SK-N-MC (cell line): ENCODE data around the gene CHD9.
"Not testable (repeated sequence)": the region's sequence is repeated elsewhere in the genome, so short reads cannot be mapped to it uniquely, and the experiment has no call there.

ENCODE experiments used
- DNase-seq: peaks from one replicate; pipeline ENCODE4 v3.0.0-alpha.2; 2011; ENCODE audit warnings: low read depth, low spot score
- H3K27ac ChIP-seq: fragments of 200-600 bp; sonication (generic); 2 replicates; pipeline ENCODE4 v1.5.1; 2016; ENCODE audit warnings: mixed run types
- H3K36me3 ChIP-seq: fragments of 200-600 bp; sonication (generic); 2 replicates; pipeline ENCODE4 v1.6.1; 2017; ENCODE audit warnings: antibody characterized with exemption, low read length, mixed read lengths; ENCODE audit not compliant: insufficient read depth
- H3K4me3 ChIP-seq: fragments of 200-600 bp; sonication (generic); 2 replicates; pipeline ENCODE4 v1.5.1; 2016
- H3K9ac ChIP-seq: fragments of 200-600 bp; sonication (generic); 2 replicates; pipeline ENCODE4 v1.8.0; 2017; ENCODE audit warnings: mixed run types, mixed read lengths; ENCODE audit not compliant: insufficient read length
- H3K9me3 ChIP-seq: fragments of 200-600 bp; sonication (generic); 2 replicates; pipeline ENCODE4 v1.6.1; 2017; ENCODE audit warnings: low read depth, mild to moderate bottlenecking, antibody characterized with exemption, low read length, moderate library complexity, mixed read lengths
- EZH2 ChIP-seq: fragments of 200-600 bp; sonication (generic); IDR thresholded peaks from one replicate; pipeline ENCODE4 v1.6.1; 2017; ENCODE audit warnings: antibody characterized with exemption
- FOXP2 ChIP-seq: optimal IDR thresholded peaks from 2 replicates; pipeline ENCODE3; 2011; ENCODE audit warnings: mild to moderate bottlenecking, moderate library complexity; ENCODE audit not compliant: insufficient read depth; ENCODE audit errors: extremely low read length, control extremely low read depth
- POLR2AphosphoS5 ChIP-seq: IDR thresholded peaks from 2 replicates; pipeline ENCODE4 v1.6.1; 2012; ENCODE audit warnings: mild to moderate bottlenecking, low read depth, low read length, borderline replicate concordance

The CHD9 gene

DNA sequence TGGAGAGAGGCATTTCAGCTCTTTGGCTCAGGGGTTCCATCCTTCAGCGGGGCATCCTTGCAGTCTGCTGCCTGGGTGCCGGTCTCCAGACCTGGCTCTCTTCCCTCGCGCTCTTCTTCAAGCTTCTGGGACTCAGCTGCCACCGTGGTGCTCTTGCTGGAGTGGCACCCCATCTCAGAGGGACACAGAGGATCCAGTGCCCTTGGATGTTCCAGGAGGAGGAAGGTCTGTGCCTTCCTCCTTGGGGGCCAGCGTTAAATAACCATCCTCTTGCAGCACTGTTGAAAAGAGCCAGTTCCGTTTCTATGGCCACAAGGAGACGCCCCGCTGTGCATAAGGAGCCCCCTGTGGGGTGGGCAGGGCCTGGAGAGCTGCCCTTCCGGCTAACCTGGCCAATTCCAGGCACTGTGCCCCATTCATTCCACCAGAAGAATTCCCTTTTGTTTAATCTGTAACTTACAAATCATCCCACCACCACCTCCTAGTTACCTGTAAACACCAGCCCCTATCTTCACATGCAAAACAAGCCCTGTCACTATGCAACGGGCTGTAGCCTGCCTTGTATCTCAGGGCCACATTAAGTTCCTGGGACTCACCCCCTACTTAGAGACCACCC is 10.7 kb upstream of the CHD9 start:
- Histone ChIP-seq H3K27ac (no peak overlapping the region), H3K36me3 (no peaks in the 10 kb centered on the region), H3K9ac (no peak overlapping the region), H3K9me3 (no peaks in the 10 kb centered on the region), H3K4me3 (no peak overlapping the region)
- DNase-seq: no peak
- TF ChIP-seq POLR2AphosphoS5 (no peak), FOXP2 (no peak), EZH2 (no peak)

DNA sequence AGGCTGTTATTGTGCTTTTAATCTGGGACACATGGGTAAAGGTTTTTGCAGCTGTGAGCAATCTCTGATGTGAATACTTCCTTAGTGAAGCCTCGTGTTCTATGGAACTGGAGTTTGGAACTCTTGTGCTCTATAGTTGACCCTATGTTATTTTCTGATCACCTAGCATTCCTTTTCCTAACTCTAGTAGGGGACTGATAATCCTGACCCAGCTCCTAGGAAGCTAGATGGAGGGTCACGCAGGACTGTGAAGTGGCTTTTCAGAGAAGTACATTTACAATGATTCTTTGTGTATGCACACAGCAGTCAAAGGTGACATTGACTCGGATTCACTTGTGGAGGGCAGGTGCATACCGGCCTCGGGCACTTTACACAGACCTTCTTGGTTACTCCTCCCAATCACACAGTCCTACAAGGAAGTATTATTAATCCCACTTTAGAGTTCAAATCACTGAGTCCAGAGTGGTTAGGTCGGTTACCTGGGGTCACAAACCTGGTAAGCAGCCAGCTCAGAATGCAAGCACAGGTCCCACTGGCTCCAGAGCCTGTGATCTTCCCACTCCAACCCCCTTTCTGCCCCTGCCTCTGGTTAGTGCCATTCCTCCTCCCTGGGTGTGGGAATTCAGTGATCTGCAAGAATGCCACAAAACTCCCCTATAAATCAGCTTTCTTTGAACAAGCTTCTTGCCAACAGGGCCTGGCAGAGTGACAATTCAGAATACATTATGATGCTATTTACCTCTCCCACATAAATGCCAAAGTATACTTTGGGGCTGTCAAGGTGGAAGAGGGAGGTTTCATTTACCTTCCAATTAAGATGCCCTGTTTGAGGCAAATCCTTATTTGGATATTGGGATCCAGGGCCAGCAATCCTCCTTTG is 9.2 kb upstream of the CHD9 start:
- no peak for DNase-seq
- Histone ChIP-seq H3K27ac (no peak overlapping the region), H3K9ac (no peak overlapping the region), H3K9me3 (no peaks in the 10 kb centered on the region), H3K36me3 (no peaks in the 10 kb centered on the region), H3K4me3 (no peak overlapping the region)
- TF ChIP-seq POLR2AphosphoS5: no peak
- TF ChIP-seq FOXP2: no peak
- TF ChIP-seq EZH2: no peak

DNA sequence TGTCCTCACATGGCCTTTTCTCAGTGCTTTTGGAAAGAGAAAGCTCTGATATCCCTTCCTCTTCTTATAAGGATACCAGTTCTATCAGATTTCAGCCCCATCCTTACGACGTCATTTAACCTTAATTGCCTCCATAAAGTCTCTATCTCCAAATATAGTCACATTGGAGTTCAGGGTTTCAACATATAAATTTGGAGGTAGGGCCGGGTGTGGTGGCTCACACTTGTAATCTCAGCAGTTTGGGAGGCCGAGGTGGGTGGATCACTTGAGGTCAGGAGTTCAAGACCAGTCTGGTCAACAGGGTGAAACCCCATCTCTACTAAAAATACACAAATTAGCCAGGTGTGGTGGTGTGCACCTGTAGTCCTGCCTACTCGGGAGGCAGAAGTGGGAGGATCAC is 7.3 kb upstream of the CHD9 start:
- H3K9ac ChIP-seq, H3K36me3 ChIP-seq, H3K27ac ChIP-seq, H3K4me3 ChIP-seq, H3K9me3 ChIP-seq, DNase-seq: not testable (repeated sequence)

DNA sequence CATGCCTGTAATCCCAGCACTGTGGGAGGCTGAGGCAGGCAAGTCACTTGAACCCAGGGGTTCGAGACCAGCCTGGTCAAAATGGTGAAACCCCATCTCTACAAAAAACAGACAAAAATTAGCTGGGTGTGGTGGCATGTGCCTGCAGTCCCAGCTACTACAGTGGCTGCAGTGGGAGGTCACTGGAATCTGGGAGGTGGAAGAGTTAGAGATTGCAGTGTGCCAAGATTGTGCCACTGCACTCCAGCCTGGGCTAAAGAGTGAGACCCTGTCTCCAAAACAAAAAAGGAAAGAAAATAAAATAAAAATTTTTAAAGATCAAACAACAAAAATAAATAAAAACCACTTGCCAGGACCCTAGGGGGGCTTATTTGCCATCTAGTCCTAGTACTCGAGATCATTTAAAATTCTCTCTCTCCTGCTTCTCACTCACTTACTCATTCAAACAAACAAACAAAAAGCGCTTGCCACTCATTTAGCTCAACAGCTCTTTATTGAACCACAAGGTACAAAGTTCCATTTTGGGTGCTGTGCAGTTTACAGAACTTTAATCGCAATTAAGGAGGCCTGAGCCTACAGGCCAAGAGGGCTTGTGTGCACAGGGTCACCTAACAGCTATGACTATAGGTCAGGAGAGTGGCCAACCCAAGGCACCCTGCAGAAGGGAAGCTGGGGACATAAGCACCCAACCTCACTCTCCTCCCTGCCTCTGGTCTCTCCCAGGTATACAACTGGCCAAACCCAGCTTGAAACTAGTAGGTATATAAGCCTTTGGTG is 6.5 kb upstream of the CHD9 start:
- no peaks in the 10 kb centered on the region for H3K36me3 ChIP-seq
- H3K27ac ChIP-seq: no peak overlapping the region
- no peak overlapping the region for H3K4me3 ChIP-seq
- no peaks in the 10 kb centered on the region for H3K9me3 ChIP-seq
- H3K9ac ChIP-seq: no peak overlapping the region
- DNase-seq: no peak
- TF ChIP-seq EZH2: no peak
- no peak for TF ChIP-seq POLR2AphosphoS5
- TF ChIP-seq FOXP2: no peak

DNA sequence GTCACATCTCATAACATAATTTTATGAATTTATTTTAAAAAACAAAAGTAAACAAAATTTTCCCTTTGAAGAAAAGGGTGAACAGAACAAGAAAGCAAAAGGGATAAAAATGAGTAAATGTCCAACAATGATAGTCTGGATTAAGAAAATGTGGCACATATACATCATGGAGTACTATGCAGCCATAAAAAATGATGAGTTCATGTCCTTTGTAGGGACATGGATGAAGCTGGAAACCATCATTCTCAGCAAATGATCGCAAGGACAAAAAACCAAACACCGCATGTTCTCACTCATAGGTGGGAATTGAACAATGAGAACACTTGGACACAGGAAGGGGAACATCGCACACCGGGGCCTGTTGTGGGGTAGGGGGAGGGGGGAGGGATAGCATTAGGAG is 3.5 kb upstream of the CHD9 start:
- H3K36me3 ChIP-seq, DNase-seq, H3K9ac ChIP-seq, H3K4me3 ChIP-seq, H3K27ac ChIP-seq, H3K9me3 ChIP-seq: not testable (repeated sequence)

DNA sequence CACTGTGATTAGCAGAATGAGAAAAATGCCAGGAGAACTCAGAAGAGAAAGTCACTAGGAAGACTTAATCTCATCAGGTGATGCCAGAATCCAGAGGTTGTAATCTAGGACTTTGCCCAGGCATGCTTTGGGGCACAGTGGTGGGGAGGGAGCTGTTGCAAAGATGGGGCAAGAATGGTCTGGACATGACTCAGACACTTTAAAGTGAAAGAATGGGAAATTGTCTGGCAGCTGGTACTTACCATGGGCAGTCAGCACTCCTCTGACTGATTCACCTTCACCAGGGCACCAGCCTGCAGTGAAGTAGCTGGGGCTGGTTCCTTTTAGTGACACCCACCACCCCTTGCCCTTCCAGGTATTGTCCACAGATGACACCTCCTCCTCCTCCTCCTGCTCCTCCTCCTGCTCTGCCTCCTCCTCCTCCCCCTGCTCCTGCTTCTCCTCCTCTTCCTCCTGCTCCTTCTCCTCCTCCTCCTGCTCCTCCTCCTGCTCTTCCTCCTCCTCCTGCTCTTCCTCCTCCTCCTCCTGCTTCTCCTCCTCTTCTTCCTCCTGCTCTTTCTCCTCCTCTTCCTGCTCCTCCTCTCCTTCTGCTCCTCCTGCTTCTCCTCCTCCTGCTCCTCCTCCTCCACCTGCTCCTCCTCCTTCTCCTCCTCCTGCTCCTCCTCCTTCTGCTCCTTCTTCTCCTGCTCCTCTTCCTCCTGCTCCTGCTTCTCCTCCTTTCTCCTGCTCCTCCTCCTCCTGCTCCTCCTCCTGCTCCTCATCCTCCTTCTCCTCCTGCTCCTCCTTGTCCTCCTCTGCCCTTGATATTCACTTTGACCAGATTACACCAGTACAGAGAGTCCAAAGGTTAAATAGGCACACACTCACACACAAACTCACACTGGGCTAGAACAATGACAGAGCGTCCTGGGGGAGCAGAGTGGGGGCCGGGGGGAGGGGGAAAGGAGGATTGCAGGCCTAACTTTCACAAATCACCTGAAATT is 2.0 kb upstream of the CHD9 start, which contains the start of gene CHD9NB:
Gene CHD9NB, minus strand, starts transcription at position 379 of the 983 bp plus-strand sequence. CDS start 8,739 bp downstream, outside the sequence.
- Histone ChIP-seq H3K27ac (no peak within 1 kb of the TSS), H3K4me3 (no peak within 1 kb of the TSS), H3K36me3 (no peaks in the 10 kb centered on the region), H3K9me3 (no peaks in the 10 kb centered on the region), H3K9ac (no peak within 1 kb of the TSS)
- DNase-seq: no peak
- TF ChIP-seq FOXP2: no peak
- no peak for TF ChIP-seq POLR2AphosphoS5
- TF ChIP-seq EZH2: no peak

DNA sequence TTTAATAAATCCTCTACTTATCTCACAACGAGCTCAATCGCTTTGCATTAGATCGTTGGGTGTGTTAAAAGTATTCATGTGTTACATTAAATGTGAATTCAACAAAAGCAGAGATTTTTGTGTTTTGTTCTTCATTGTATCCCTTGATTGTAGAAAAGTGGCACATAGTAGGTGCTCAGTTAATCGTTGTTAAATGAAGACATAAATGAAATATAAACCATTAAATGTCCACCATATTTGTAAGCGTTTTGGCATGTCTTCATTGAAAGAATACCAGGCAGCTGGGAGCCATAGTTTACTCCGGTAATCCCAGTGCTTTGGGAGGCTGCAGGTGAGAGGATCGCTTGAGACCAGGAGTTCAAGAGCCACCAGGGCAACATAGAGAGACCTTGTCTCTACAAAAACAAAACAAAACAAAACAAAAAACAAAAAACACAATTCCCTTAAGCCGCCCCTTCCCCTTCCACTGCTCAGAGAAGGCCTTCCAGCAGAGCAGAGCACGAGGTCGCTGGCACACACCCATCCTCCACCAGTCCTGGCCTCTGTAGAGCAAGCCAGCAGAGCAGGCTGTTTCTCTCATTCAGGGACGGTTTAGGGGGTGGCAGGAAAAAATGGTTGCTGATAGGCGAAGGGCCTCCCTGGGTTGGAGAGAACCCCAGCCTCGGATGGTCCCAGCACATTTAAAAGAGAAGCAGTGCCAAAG is 673 bp upstream of the CHD9 start:
- Histone ChIP-seq H3K9me3 (no peaks in the 10 kb centered on the region), H3K4me3 (peak overlapping the region; percentile 83), H3K27ac (no peak overlapping the region), H3K9ac (peak overlapping the region; percentile 60), H3K36me3 (no peaks in the 10 kb centered on the region)
- no peak for TF ChIP-seq EZH2
- no peak for TF ChIP-seq POLR2AphosphoS5
- TF ChIP-seq FOXP2: no peak
- DNase-seq: no peak
